IMR-90 (cell line): ENCODE measurements around the gene CTNNA1. TPM values are rescaled to one million over a fixed set of nuclear protein-coding genes. Genes with fewer than 3 reads are reported as not detected.

Experiments used
- ATAC-seq: fragments of 200-7000 bp; cut with Tn5 transposase; 2 replicates; pipeline ENCODE4 v1.9.1; 2020; ENCODE audit warnings: low read depth, mild to moderate bottlenecking, moderate library complexity
- BruUV-seq: library from RNA; stranded (reverse); fragments of 400-500 nt; replicated peaks from 2 replicates; lab custom pipeline; 2021; lab: Mats Ljungman, UMichigan
- CTCF ChIA-PET: fragments of 300-600 bp; formaldehyde crosslinking; extraction: SDS; loops from one replicate; lab custom pipeline; 2021; ENCODE audit warnings: antibody characterized with exemption; lab: Yijun Ruan, JAX
- POLR2A ChIA-PET: fragments of 300-600 bp; sonication (Branson Sonifier 250); formaldehyde crosslinking; loops from one replicate; lab custom pipeline; 2022; ENCODE audit warnings: antibody characterized with exemption; ENCODE audit not compliant: unreplicated experiment; lab: Charles Lee
- DNase-seq: peaks from one replicate; pipeline ENCODE4 v3.0.0; 2013
- H2AFZ ChIP-seq: replicated peaks from 2 replicates; pipeline ENCODE3; 2013; ENCODE audit warnings: low read length, mild to moderate bottlenecking; ENCODE audit not compliant: poor library complexity
- H2AK5ac ChIP-seq: 2 replicates; pipeline ENCODE4 v1.6.1; 2013; ENCODE audit warnings: low read depth, low read length, inconsistent platforms
- H2AK9ac ChIP-seq: replicated peaks from 2 replicates; pipeline ENCODE3; 2013; ENCODE audit warnings: mild to moderate bottlenecking, low read depth, low read length, moderate library complexity; ENCODE audit not compliant: poor library complexity
- H2BK120ac ChIP-seq: 2 replicates; pipeline ENCODE4 v1.6.1; 2013; ENCODE audit warnings: low read depth, low read length, inconsistent platforms
- H2BK15ac ChIP-seq: 3 replicates; pipeline ENCODE4 v1.6.1; 2013; ENCODE audit warnings: low read depth, low read length, inconsistent platforms
- H2BK20ac ChIP-seq: 2 replicates; pipeline ENCODE4 v1.6.1; 2013; ENCODE audit warnings: low read depth, mild to moderate bottlenecking, inconsistent platforms, low read length, moderate library complexity
- H2BK5ac ChIP-seq: 2 replicates; pipeline ENCODE4 v1.6.1; 2013; ENCODE audit warnings: mild to moderate bottlenecking, low read depth, low read length, inconsistent platforms; ENCODE audit not compliant: poor library complexity, severe bottlenecking
- H3K14ac ChIP-seq: replicated peaks from 2 replicates; pipeline ENCODE4 v1.6.1; 2013; ENCODE audit warnings: low read depth, low read length, inconsistent platforms
- H3K18ac ChIP-seq: 2 replicates; pipeline ENCODE4 v1.6.1; 2013; ENCODE audit warnings: low read depth, low read length, control low read depth
- H3K23ac ChIP-seq: 2 replicates; pipeline ENCODE4 v1.6.1; 2013; ENCODE audit warnings: low read depth, low read length, inconsistent platforms
- H3K27ac ChIP-seq: 2 replicates; pipeline ENCODE4 v1.5.1; 2013; ENCODE audit warnings: mild to moderate bottlenecking, control low read depth, low read length; ENCODE audit not compliant: insufficient read depth
- H3K27me3 ChIP-seq: 2 replicates; pipeline ENCODE4 v1.6.1; 2013; ENCODE audit warnings: low read length; ENCODE audit not compliant: control insufficient read depth, insufficient read depth
- H3K36me3 ChIP-seq: 2 replicates; pipeline ENCODE4 v1.6.1; 2013; ENCODE audit warnings: low read length, mixed read lengths; ENCODE audit not compliant: control insufficient read depth, insufficient read depth
- H3K4ac ChIP-seq: 2 replicates; pipeline ENCODE4 v1.6.1; 2013; ENCODE audit warnings: low read depth, low read length, inconsistent platforms
- H3K4me1 ChIP-seq: 2 replicates; pipeline ENCODE4 v1.6.1; 2013; ENCODE audit warnings: low read length, mixed read lengths; ENCODE audit not compliant: control insufficient read depth, insufficient read depth
- H3K4me2 ChIP-seq: 2 replicates; pipeline ENCODE4 v1.6.1; 2013; ENCODE audit warnings: low read depth, mild to moderate bottlenecking, control low read depth, low read length, moderate library complexity
- H3K4me3 ChIP-seq: 2 replicates; pipeline ENCODE4 v1.5.1; 2013; ENCODE audit warnings: low read depth, mild to moderate bottlenecking, control low read depth, low read length, moderate library complexity; ENCODE audit not compliant: insufficient read depth
- H3K56ac ChIP-seq: 2 replicates; pipeline ENCODE4 v1.6.1; 2013; ENCODE audit warnings: low read length, inconsistent platforms; ENCODE audit not compliant: insufficient read depth; ENCODE audit errors: extremely low read depth
- H3K79me1 ChIP-seq, 2 experiments: 2 replicates each; pipeline ENCODE4 v1.6.1; 2013; ENCODE audit warnings: low read length in 2 of 2, inconsistent platforms in 1 of 2, low read depth in 1 of 2
- H3K9ac ChIP-seq: 2 replicates; pipeline ENCODE4 v1.6.1; 2013; ENCODE audit warnings: low read depth, low read length, control low read depth
- H3K9me1 ChIP-seq: 2 replicates; pipeline ENCODE4 v1.6.1; 2013; ENCODE audit warnings: low read length, inconsistent platforms; ENCODE audit not compliant: insufficient read depth
- H3K9me3 ChIP-seq: 2 replicates; pipeline ENCODE4 v1.6.1; 2013; ENCODE audit warnings: low read length; ENCODE audit not compliant: control insufficient read depth, insufficient read depth
- H4K20me1 ChIP-seq: 2 replicates; pipeline ENCODE4 v1.6.1; 2013; ENCODE audit warnings: low read length, inconsistent platforms; ENCODE audit not compliant: insufficient read depth
- H4K5ac ChIP-seq: 2 replicates; pipeline ENCODE4 v1.6.1; 2013; ENCODE audit warnings: mild to moderate bottlenecking, low read depth, low read length, control low read depth
- H4K8ac ChIP-seq, 2 experiments: 2 replicates each; pipeline ENCODE4 v1.6.1; 2013; ENCODE audit warnings: low read depth in 2 of 2, low read length in 2 of 2, control low read depth in 1 of 2, inconsistent platforms in 1 of 2
- H4K91ac ChIP-seq: 2 replicates; pipeline ENCODE4 v1.6.1; 2013; ENCODE audit warnings: low read depth, low read length, inconsistent platforms; ENCODE audit not compliant: insufficient read depth
- BHLHE40 ChIP-seq: fragments of 150-350 bp; IDR thresholded peaks from 2 replicates; pipeline ENCODE4 v1.6.1; 2016; ENCODE audit warnings: mild to moderate bottlenecking, low read depth, low read length
- CEBPB ChIP-seq: IDR thresholded peaks from 2 replicates; pipeline ENCODE4 v1.6.1; 2012; ENCODE audit warnings: low read depth, low read length, improper control_type of control experiment
- FOS ChIP-seq: fragments of 150-350 bp; IDR thresholded peaks from 2 replicates; pipeline ENCODE4 v1.6.1; 2016; ENCODE audit warnings: low read depth, low read length
- RAD21 ChIP-seq: IDR thresholded peaks from 2 replicates; pipeline ENCODE4 v1.6.1; 2012; ENCODE audit warnings: low read length, improper control_type of control experiment
- SMC3 ChIP-seq: fragments of 150-350 bp; IDR thresholded peaks from 2 replicates; pipeline ENCODE4 v1.6.1; 2016; ENCODE audit warnings: low read depth, mild to moderate bottlenecking, antibody characterized with exemption, low read length, moderate library complexity
- WGBS, 2 experiments: methylation state at CpG; one replicate each; pipeline versions ENCODE4 v1.1.5 to v1.1.7; 2013; ENCODE audit warnings: missing lambda C conversion rate in 2 of 2; ENCODE audit not compliant: insufficient read length in 1 of 2; ENCODE audit errors: extremely low coverage in 2 of 2; 5-methylcytosine and 5-hydroxymethylcytosine counted together
- dilution Hi-C: fragments of 300-500 bp; cut with HindIII; formaldehyde crosslinking; loops from one replicate; pipeline ENCODE4 v1.14.3; 2018; ENCODE audit warnings: low sequenced_read_pairs; ENCODE audit not compliant: unreplicated experiment
- in situ Hi-C: fragments of 300-500 bp; cut with MboI; formaldehyde crosslinking; loops from 3 replicates; pipeline ENCODE4 v1.14.3; 2019; ENCODE audit warnings: low sequenced_read_pairs, inconsistent platforms, mixed read lengths
- intact Hi-C: fragments of 100-400 bp; cut with micrococcal nuclease; formaldehyde crosslinking; loops from 2 replicates; pipeline ENCODE4 v1.10.0; 2022
- polyA plus RNA-seq, 3 experiments: library from polyadenylated mRNA; depleted of rRNA; stranded (reverse); fragments of >200 nt; gene quantifications; 2 replicates each; pipeline ENCODE4 v1.2.3, GENCODE V29; 2012; ENCODE audit warnings: low replicate concordance in 1 of 3
- total RNA-seq: library from RNA; depleted of rRNA; stranded (reverse); fragments of >200 nt; gene quantifications from 2 replicates; pipeline ENCODE4 v1.2.3, GENCODE V29; 2012
- TF ChIP-seq, protein P1 (sequence below): fragments of 150-350 bp; IDR thresholded peaks from 2 replicates; pipeline ENCODE4 v1.6.1; 2016; ENCODE audit warnings: low read depth, mild to moderate bottlenecking, low read length, moderate library complexity, borderline replicate concordance

Gene CTNNA1
- total and polyA plus RNA-seq, 2 of the 4 experiments (the other 2 are of a cell fraction) = 220 to 471 TPM

DNA sequence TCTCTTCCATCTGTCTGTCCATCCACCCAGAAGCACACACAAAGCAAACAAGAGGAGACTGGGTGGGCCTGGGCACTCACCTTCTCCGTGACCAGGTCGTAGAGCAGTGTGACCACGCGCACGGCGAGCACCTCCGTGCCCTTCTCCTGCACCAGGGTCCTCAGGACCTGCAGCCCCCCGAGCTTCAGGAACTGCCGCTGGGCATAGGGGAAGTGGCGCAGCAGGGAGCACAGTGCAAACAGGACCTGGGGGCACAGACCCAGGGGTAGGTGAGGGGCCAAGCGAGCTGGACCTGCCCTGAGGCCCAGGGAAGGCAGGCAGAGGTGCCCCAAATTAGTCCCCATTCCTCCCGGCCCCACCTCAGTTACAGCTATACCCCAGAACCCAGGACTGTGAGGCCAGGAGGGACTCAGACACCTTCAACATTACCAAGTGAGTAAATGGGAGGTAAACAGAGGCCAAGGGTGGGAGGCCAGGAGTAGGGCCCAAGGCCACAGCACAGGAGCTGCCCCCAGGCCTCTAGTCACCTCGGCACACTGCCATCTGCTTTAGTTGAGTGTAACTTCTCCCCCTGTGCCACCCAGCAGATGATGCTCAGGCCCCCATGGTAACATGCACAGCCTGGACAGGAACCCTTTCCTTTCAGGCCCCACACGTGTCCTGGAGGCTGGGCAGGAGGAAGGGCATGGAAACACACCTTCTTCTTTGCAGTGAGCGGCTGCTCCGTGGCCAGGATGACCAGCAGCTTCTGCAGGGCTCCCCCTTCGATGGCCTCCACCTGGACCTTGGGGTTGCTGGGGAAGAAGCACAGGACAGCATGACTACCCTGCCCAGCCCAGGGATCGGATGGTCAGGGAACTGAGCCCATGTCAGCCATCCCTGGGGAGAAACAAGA, 198.1 kb downstream of the CTNNA1 start:
- H3K36me3 ChIP-seq = peaks cover 10% of the 10 kb centered on the region; the same call in 1 of the 2 replicates
- peaks cover 7% of the 10 kb centered on the region for H4K20me1 ChIP-seq
- no peak overlapping the region for H4K91ac ChIP-seq
- no peak overlapping the region for H3K27ac ChIP-seq
- H3K79me1 ChIP-seq = no peaks in the 10 kb centered on the region; a peak in 1 of 4 replicates
- H3K14ac ChIP-seq = no peak overlapping the region
- intact Hi-C loops = no loop called here
- in situ Hi-C loops = no loop called here
- no peak overlapping the region for H3K18ac ChIP-seq
- POLR2A ChIA-PET = no interaction called here
- H3K23ac ChIP-seq = no peak overlapping the region
- 96% methylated on average over 10 of the region's 18 CpGs; no CpG with 5 or more reads in 1 of the 2 experiments for WGBS, 2 experiments
- peaks cover 25% of the 10 kb centered on the region for H3K4me1 ChIP-seq
- TF ChIP-seq SMC3 = no peak
- TF ChIP-seq BHLHE40 = no peak
- no peak for TF ChIP-seq FOS
- TF ChIP-seq CEBPB = no peak
- no peak for TF ChIP-seq RAD21
- TF ChIP-seq, protein P1, sequence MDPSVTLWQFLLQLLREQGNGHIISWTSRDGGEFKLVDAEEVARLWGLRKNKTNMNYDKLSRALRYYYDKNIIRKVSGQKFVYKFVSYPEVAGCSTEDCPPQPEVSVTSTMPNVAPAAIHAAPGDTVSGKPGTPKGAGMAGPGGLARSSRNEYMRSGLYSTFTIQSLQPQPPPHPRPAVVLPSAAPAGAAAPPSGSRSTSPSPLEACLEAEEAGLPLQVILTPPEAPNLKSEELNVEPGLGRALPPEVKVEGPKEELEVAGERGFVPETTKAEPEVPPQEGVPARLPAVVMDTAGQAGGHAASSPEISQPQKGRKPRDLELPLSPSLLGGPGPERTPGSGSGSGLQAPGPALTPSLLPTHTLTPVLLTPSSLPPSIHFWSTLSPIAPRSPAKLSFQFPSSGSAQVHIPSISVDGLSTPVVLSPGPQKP = no peak
- dilution Hi-C loops = no loop called here
- H2AK5ac ChIP-seq = no peak overlapping the region
- no peaks in the 10 kb centered on the region for H3K27me3 ChIP-seq
- H4K5ac ChIP-seq = no peak overlapping the region
- H4K8ac ChIP-seq = no peak overlapping the region
- H3K4me2 ChIP-seq = no peak overlapping the region
- no peak for DNase-seq
- no peaks in the 10 kb centered on the region for H3K9me3 ChIP-seq
- H2AFZ ChIP-seq = no peak overlapping the region
- CTCF ChIA-PET = interaction anchor here (0.6 kb wide), 1 partner anchor 334 kb away, joined by 3 read pairs; no protein-coding TSS in a partner anchor
- H3K9ac ChIP-seq = no peak overlapping the region
- H3K4me3 ChIP-seq = no peak overlapping the region
- H2BK5ac ChIP-seq = no peak overlapping the region
- H3K9me1 ChIP-seq = peaks cover 8% of the 10 kb centered on the region; the same call in 1 of the 2 replicates
- no peak overlapping the region for H2AK9ac ChIP-seq
- no peak overlapping the region for H2BK120ac ChIP-seq
- no peak for ATAC-seq
- BruUV-seq = no TSS peak
- no peak overlapping the region for H3K4ac ChIP-seq
- H2BK15ac ChIP-seq = no peak overlapping the region
- no peak overlapping the region for H3K56ac ChIP-seq
- H2BK20ac ChIP-seq = no peak overlapping the region
